Keratinocyte (primary cell): ENCODE results near the gene WFDC2. TPM values are rescaled to one million over a fixed set of nuclear protein-coding genes. Genes with fewer than 3 reads are reported as not detected.

Experiments
- DNase-seq: peaks from one replicate; pipeline ENCODE4 v3.0.0-alpha.2; 2011; ENCODE audit warnings: low read depth, missing footprints, low spot score
- FAIRE-seq: peaks from 2 replicates; lab custom pipeline; 2011; peaks lifted over from hg19 to GRCh38; lab: Jason Lieb, UNC
- H2AFZ ChIP-seq: 2 replicates; pipeline ENCODE4 v1.6.0; 2012; ENCODE audit warnings: low read length, control low read depth, inconsistent platforms; ENCODE audit not compliant: control insufficient read depth
- H3K27ac ChIP-seq: 2 replicates; pipeline ENCODE4 v1.5.1; 2011; ENCODE audit warnings: low read length; ENCODE audit not compliant: control insufficient read depth, insufficient read depth
- H3K27me3 ChIP-seq: 3 replicates; pipeline ENCODE4 v1.6.0; 2011; ENCODE audit warnings: low read length; ENCODE audit not compliant: control insufficient read depth, insufficient read depth; ENCODE audit errors: extremely low read depth
- H3K36me3 ChIP-seq, 2 experiments: 2 replicates in 1 of 2; 3 replicates in 1 of 2; pipeline ENCODE4 v1.5.1; 2011; ENCODE audit warnings: low read length in 2 of 2, mild to moderate bottlenecking in 1 of 2; ENCODE audit not compliant: control insufficient read depth in 2 of 2, insufficient read depth in 2 of 2; ENCODE audit errors: extremely low read depth in 1 of 2
- H3K4me1 ChIP-seq: 3 replicates; pipeline ENCODE4 v1.5.1; 2011; ENCODE audit warnings: low read length; ENCODE audit not compliant: control insufficient read depth, insufficient read depth; ENCODE audit errors: extremely low read depth
- H3K4me2 ChIP-seq: 3 replicates; pipeline ENCODE4 v1.6.0; 2011; ENCODE audit warnings: low read depth, low read length; ENCODE audit not compliant: control insufficient read depth, insufficient read depth; ENCODE audit errors: extremely low read depth
- H3K4me3 ChIP-seq, 3 experiments: fragments of 200-600 bp in 1 of 3; sonication (generic) in 1 of 3; 2 replicates in 2 of 3; 3 replicates in 1 of 3; pipeline ENCODE4 v1.5.1; 2011 to 2016; ENCODE audit warnings: low read length in 3 of 3, mild to moderate bottlenecking in 3 of 3, control low read depth in 2 of 3, inconsistent platforms in 1 of 3, low read depth in 1 of 3, mixed read lengths in 1 of 3, mixed run types in 1 of 3, moderate library complexity in 1 of 3; ENCODE audit not compliant: control insufficient read depth in 2 of 3, insufficient read depth in 2 of 3; ENCODE audit errors: extremely low read depth in 1 of 3
- H3K79me2 ChIP-seq: 2 replicates; pipeline ENCODE4 v1.6.0; 2012; ENCODE audit warnings: low read length; ENCODE audit not compliant: control insufficient read depth, insufficient read depth
- H3K9ac ChIP-seq: 3 replicates; pipeline ENCODE4 v1.6.0; 2011; ENCODE audit warnings: low read length; ENCODE audit not compliant: control insufficient read depth, insufficient read depth; ENCODE audit errors: extremely low read depth
- H3K9me1 ChIP-seq: 3 replicates; pipeline ENCODE4 v1.6.0; 2011; ENCODE audit warnings: low read length; ENCODE audit not compliant: control insufficient read depth, insufficient read depth; ENCODE audit errors: extremely low read depth
- H3K9me3 ChIP-seq: 2 replicates; pipeline ENCODE4 v1.5.1; 2012; ENCODE audit warnings: low read depth, low read length; ENCODE audit not compliant: control insufficient read depth
- H4K20me1 ChIP-seq: 3 replicates; pipeline ENCODE4 v1.6.0; 2011; ENCODE audit warnings: low read length; ENCODE audit not compliant: control insufficient read depth, insufficient read depth; ENCODE audit errors: extremely low read depth
- EZH2 ChIP-seq: IDR thresholded peaks from one replicate; pipeline ENCODE4 v1.6.1; 2012; ENCODE audit warnings: inconsistent platforms, mild to moderate bottlenecking, low read length, moderate library complexity
- dilution Hi-C: fragments of 300-500 bp; cut with MboI; formaldehyde crosslinking; loops from one replicate; pipeline ENCODE4 v1.7.0; 2020; ENCODE audit warnings: low sequenced_read_pairs; ENCODE audit not compliant: extremely low pct_ligation_motif_present
- polyA plus RNA-seq, 5 experiments: library from polyadenylated mRNA; depleted of rRNA in 3 of 5; stranded (reverse) in 3 of 5; stranded (forward) in 1 of 5; unstranded in 1 of 5; fragments of >200 nt; gene quantifications; 1 replicate in 1 of 5; 2 replicates in 3 of 5; 3 replicates in 1 of 5; pipeline versions ENCODE4 v1.2.1 to v1.2.3, GENCODE V29; 2011 to 2012; ENCODE audit warnings: missing spikeins in 2 of 5, low read depth in 1 of 5, low replicate concordance in 1 of 5
- TF ChIP-seq, protein P1 (sequence below), 3 experiments: IDR thresholded peaks in 1 of 3; conservative IDR thresholded peaks in 1 of 3; optimal IDR thresholded peaks in 1 of 3; 2 replicates in 2 of 3; 3 replicates in 1 of 3; pipeline versions ENCODE3 to v1.5.1; 2011; ENCODE audit warnings: low read length in 3 of 3, mild to moderate bottlenecking in 3 of 3, moderate library complexity in 2 of 3, control low read depth in 1 of 3, inconsistent platforms in 1 of 3; ENCODE audit not compliant: insufficient read depth in 2 of 3; ENCODE audit errors: extremely low read depth in 1 of 3

The WFDC2 gene
- polyA plus RNA-seq, 1 donor (not counting 4 experiments of a cell fraction or from before 2014, with no cell fraction given), result not detected

DNA sequence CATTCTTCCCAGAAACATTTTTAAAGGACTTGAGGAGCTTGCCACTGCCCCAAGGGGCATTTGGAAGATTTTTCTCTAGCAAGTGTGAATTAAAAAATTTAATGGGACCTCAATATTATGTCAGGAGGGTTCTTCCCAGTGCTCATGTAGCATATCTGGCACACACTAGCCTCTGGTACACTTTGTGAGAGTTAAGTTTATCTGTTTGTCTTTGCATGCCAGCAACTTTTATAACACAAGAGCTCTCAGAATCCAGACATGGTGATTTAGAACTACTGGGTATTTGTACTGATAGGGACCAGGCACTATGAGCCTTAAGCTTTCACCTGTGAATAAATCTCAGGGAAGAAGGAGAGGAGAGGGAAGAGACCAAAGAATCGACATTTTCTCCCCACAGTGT lies 33.0 kb downstream of the WFDC2 start:
- no peak overlapping the region for H2AFZ ChIP-seq
- no peaks in the 10 kb centered on the region for H3K36me3 ChIP-seq
- H3K4me1 ChIP-seq, result peaks cover 13% of the 10 kb centered on the region
- no peaks in the 10 kb centered on the region for H3K79me2 ChIP-seq
- H3K27me3 ChIP-seq, result peaks cover 11% of the 10 kb centered on the region
- no peak overlapping the region for H3K4me2 ChIP-seq
- no peaks in the 10 kb centered on the region for H3K9me3 ChIP-seq
- DNase-seq (no peak), FAIRE-seq (no peak)
- dilution Hi-C loops, result no loop called here
- no peaks in the 10 kb centered on the region for H3K9me1 ChIP-seq
- no peak overlapping the region for H3K4me3 ChIP-seq
- TF ChIP-seq, protein P1, sequence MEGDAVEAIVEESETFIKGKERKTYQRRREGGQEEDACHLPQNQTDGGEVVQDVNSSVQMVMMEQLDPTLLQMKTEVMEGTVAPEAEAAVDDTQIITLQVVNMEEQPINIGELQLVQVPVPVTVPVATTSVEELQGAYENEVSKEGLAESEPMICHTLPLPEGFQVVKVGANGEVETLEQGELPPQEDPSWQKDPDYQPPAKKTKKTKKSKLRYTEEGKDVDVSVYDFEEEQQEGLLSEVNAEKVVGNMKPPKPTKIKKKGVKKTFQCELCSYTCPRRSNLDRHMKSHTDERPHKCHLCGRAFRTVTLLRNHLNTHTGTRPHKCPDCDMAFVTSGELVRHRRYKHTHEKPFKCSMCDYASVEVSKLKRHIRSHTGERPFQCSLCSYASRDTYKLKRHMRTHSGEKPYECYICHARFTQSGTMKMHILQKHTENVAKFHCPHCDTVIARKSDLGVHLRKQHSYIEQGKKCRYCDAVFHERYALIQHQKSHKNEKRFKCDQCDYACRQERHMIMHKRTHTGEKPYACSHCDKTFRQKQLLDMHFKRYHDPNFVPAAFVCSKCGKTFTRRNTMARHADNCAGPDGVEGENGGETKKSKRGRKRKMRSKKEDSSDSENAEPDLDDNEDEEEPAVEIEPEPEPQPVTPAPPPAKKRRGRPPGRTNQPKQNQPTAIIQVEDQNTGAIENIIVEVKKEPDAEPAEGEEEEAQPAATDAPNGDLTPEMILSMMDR (optimal IDR thresholded peaks at IDR 0.05 in 1 of 3, IDR thresholded peaks at IDR 0.05 in 1 of 3, conservative IDR thresholded peaks at IDR 0.05 in 1 of 3; ENCODE audit: extremely low read depth in 1 of 3, insufficient read depth in 2 of 3, low read length in 3 of 3), result no peak
- TF ChIP-seq EZH2, result no peak
- H4K20me1 ChIP-seq, result no peaks in the 10 kb centered on the region
- H3K27ac ChIP-seq, result no peak overlapping the region
- no peak overlapping the region for H3K9ac ChIP-seq

DNA sequence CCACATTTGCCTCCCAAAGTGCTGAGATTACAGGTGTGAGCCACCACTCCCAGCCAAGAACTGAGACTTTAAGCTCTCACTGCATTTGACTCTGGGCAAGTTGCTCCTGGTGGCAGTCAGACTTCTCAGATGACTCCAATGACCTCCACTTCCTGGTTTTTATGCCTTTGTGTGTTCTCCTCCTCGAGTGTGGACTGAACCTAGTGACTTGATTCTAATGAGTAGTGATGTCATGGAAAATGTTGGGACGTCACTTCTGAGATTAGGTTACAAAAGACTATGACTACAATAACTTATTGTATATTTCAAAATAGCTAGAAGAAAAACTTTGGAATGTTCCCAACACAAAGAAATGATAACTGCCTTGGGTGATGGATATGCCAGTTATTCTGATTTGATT lies 33.9 kb downstream of the WFDC2 start:
- H3K79me2 ChIP-seq, result no peaks in the 10 kb centered on the region
- DNase-seq, result no peak
- H3K9me1 ChIP-seq, result no peaks in the 10 kb centered on the region
- dilution Hi-C loops, result no loop called here
- H3K9me3 ChIP-seq, result no peaks in the 10 kb centered on the region
- no peak for FAIRE-seq
- H2AFZ ChIP-seq, result no peak overlapping the region
- no peak overlapping the region for H3K4me3 ChIP-seq
- no peaks in the 10 kb centered on the region for H4K20me1 ChIP-seq
- no peak overlapping the region for H3K27ac ChIP-seq
- peaks cover 8% of the 10 kb centered on the region for H3K27me3 ChIP-seq
- no peak overlapping the region for H3K9ac ChIP-seq
- H3K4me2 ChIP-seq, result no peak overlapping the region
- peaks cover 21% of the 10 kb centered on the region for H3K4me1 ChIP-seq
- TF ChIP-seq, protein P1 (optimal IDR thresholded peaks at IDR 0.05 in 1 of 3, IDR thresholded peaks at IDR 0.05 in 1 of 3, conservative IDR thresholded peaks at IDR 0.05 in 1 of 3; ENCODE audit: extremely low read depth in 1 of 3, insufficient read depth in 2 of 3, low read length in 3 of 3), result no peak
- no peak for TF ChIP-seq EZH2
- H3K36me3 ChIP-seq, result no peaks in the 10 kb centered on the region
